A673 (cell line): ENCODE data around the gene SUFU.

Source experiments
- EZH2 ChIP-seq: fragments of 200-600 bp; sonication (generic); IDR thresholded peaks from 2 replicates; pipeline ENCODE4 v1.6.1; 2017; ENCODE audit warnings: borderline replicate concordance, low read depth, mild to moderate bottlenecking, mixed read lengths, antibody characterized with exemption, low read length; ENCODE audit not compliant: poor library complexity, severe bottlenecking
- TF ChIP-seq, protein P1 (sequence below): fragments of 300-800, 200-600 bp; sonication (generic); conservative IDR thresholded peaks from 2 replicates; pipeline ENCODE4 v1.5.1; 2017; ENCODE audit warnings: low read depth, mild to moderate bottlenecking, antibody characterized with exemption, low read length, moderate library complexity, mixed read lengths

DNA sequence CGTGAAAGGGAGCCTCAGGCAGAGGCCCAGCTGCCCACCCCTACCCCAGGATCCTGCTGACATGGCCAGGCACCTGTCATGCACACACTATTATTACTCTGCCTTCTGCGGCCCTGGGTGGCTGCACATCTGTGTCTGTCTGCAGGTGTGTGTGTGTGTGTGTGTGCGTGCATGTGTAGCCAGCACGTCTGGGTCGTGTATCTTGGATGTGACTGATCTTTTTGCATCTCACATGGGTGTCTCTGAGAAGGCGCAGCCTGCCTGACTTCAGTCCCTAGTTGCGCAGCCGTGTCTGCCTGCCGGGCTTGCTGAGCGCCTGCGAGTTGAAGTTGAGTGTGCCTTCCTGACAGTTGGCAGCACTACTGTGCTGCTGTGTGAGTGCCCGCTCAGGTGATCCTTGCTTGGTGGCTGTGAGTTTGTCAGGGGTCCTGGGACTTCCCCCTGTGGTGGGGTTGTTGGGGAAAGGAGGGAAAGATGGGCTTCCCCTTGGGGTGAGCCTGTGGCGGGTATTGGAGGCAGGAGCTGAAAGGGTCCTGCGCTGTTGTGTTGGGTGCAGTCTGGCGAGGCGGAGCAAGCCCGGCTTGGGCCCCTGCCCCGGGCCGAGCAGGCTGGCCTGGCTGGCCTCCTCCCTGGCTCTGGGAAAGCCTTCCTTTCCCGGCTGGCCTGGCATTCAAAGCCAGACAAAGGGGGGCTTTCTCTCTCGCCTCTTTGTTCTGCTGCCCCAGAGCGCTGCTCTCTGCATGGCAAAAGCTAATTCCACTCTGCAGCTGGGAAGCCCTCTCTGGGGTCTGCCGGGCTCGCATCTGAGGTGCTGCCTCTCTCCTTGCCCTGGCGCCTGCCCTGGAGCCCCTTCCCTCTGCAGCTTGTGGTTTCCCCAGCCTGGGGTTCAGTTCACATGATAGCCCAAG lies 145.4 kb downstream of the SUFU start:
- no peak for TF ChIP-seq EZH2
- TF ChIP-seq, protein P1, sequence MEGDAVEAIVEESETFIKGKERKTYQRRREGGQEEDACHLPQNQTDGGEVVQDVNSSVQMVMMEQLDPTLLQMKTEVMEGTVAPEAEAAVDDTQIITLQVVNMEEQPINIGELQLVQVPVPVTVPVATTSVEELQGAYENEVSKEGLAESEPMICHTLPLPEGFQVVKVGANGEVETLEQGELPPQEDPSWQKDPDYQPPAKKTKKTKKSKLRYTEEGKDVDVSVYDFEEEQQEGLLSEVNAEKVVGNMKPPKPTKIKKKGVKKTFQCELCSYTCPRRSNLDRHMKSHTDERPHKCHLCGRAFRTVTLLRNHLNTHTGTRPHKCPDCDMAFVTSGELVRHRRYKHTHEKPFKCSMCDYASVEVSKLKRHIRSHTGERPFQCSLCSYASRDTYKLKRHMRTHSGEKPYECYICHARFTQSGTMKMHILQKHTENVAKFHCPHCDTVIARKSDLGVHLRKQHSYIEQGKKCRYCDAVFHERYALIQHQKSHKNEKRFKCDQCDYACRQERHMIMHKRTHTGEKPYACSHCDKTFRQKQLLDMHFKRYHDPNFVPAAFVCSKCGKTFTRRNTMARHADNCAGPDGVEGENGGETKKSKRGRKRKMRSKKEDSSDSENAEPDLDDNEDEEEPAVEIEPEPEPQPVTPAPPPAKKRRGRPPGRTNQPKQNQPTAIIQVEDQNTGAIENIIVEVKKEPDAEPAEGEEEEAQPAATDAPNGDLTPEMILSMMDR, result no peak
